GM19455 (cell line): ENCODE data around the gene GLIS2.

Source experiments
- ATAC-seq: cut with Tn5 transposase; IDR thresholded peaks from one replicate; pipeline ENCODE4 v1.9.1; 2021; ENCODE audit not compliant: unreplicated experiment

GLIS2 gene

DNA sequence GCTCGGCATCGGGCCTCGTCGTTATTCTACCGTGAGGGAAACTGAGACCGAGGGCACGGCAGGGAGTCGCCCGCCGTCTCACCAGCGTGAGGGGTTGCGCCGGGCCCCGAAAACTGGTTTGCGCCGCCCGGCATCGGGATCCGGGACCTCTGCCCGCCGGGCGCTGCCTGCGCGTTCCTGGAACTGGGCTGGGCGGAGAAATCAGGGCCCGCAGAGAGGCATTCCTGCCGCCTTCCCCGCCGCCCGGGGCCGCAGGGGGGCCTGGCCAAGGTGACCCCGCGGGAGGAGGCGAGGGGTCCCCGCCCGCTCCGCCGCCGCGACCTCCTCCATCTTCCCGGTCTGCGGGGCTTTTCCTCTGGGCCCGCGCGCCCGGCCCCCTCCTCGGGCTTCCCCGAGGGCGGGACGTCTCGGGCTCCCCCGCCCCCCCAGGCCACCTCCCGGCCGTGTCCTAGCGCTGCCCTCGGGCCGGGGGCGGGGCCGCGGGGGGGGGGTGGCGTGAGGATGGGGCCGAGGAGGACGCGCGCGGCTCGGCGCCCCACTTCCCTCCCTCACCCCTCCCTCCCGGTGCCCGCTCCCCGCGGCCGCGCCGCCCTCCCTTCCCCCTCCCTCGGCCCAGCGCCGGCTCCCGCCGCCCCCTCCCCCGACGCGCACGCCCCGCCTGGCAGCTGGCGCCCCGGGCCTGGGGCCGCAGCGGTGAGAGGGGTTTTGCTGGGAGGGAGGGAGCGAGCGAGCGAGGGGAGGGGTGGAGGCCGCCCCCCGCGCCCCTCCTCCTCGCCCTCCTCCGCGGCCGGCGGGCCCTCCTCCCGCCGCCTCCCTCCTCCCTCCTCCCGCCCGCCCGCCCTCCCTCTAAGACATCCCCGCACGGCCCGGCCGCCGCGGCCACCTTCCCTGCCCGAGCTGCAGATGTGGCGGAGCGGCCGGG, at the start of gene GLIS2:
GLIS2 (plus strand) TSS at position 882 of the 922 bp plus-strand sequence. CDS start 16,214 bp downstream, outside the sequence.
- ATAC-seq = no peak

DNA sequence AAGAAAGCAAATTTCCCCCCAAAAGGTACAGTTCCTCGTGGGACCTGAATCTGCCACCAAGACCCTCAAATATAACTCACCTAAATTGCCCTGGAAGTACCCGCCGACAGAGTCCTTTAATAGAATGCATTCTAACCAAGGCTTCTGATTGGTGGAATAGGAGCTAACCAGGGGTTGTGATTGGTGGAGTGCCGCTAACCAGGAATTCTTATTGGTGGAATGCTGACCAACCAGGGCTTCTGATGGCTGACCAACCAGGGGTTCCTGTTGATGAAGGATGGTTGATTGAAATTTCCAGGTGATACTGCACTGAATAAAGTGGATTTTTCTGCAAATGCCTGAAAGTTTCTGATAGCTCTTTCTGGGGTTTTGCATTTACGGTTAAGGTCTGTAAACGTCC, 49.5 kb upstream of the GLIS2 start:
- no peak for ATAC-seq

DNA sequence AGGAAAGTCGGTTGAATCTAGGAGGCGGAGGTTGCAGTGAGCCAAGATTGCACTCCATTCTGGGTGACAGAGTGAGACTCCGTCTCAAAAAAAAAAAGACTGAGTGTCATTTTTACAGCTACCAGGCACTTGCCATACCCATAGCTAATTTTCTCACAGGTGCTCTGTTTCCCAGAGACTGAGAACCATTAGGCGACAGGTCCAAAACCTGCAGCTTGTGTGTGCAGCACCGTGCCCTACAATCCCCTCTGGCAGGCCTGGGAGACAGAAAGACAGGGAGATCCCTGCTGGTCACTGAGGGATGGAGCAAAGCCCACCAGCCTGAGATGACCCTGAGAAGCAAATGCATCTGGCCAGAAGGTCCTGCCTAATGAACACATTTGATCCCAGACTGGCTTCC, 45.8 kb upstream of the GLIS2 start:
- no peak for ATAC-seq

DNA sequence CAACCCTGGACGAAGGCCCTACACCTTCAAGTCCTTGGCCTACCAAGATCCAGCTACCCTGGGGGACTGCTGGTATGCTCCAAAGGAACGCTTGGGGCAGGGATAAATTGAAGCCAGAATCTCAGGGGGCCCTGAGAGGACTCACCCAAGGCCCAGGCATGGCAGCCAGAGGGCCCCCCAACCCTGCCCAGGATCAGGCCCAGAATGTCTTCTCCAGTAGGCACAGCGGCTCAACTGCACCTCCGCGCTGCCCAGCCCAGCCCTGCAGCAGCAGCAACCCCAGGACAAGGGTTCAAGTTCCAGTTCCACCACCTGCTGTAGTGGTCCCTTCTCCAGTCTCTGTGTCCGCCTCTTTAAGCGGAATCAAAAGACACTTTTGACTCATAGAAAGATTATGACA, 45.3 kb upstream of the GLIS2 start:
- ATAC-seq = no peak

DNA sequence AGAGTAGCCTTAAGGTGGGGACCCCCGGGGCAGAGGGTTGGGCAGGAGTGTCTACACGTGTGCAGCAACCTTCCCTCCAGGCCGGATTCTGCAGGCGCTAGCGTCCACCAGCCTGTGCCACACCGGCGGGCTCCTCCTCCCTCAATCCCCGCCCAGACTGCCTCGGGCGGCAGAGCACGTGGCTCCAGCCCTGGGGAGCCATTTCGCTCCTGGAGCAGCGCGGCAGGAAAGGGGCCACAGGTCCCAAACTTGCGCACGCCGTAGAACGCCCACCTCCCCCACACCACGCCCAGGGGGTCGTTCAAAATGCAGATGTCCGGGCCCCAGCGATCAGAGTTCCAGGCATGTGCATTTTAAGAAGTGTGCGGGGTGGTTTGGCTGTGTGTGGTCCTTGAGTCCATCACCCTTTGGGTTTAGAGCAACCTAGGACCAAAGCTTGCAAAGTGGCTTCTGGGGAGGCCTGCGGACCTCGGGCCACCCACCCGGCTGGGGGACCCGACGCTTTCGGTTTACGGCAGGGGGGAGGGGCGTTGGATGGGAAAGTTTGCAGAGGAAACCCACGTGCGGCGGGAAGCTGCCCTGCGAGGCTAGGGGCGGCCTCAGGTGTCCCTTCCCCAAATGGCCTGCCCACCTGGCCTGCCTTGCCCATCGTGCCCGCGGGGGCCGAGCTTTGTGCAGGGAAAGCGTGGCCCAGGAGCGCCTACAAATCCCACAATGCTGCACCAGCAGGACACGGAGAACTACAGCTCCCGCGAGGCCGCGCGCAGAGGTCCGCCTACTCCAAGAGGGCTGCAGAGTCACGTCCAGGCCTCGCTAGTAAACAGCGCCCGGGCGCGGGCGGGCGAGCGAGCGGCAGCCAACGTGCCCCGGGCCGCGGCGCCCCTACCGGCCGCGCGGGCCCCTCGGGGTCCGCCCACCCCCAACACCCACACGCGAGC, 44.4 kb upstream of the GLIS2 start:
- ATAC-seq = peak; percentile 58

DNA sequence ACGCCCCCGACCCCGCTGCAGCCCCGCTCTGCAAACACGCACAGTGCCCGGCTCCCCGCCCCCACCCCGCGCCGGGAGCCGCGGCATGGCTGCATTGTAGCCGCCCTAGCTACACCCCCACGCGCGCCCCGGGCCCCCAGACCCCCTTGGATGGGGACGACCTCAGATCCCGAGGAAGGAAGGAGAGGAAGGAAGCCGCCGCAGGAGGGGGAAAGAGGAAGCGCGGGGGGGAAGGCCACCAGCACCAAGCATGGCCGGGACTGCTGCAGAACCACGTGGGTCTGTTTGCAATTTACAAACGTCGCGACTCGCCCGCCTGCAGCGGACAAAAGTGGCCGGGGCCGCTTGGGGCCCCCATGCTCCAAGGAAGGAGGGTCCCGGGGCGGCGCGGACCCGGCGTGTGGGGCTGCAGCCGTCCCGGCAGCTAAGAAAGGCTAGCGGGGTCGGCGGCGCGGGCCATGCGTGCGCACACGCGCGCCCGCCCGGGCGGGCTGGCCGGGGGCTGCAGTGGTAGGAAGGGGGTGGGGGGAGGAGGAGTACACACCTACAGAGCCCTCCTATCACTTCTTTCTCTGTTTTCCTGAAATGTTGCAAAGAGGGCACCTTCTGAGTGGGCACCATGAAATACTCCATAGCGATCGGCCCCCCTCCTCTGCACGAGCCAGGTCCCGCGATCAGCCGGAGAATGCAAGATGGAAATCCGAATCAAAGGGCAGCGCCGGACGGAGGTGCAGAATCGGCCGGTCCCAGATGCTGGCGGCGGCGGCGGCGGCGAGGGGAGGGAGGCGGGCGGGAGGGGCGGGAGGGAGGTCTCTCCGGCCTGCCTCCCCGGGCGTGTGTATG, 43.5 kb upstream of the GLIS2 start:
- ATAC-seq = peak; percentile 3

DNA sequence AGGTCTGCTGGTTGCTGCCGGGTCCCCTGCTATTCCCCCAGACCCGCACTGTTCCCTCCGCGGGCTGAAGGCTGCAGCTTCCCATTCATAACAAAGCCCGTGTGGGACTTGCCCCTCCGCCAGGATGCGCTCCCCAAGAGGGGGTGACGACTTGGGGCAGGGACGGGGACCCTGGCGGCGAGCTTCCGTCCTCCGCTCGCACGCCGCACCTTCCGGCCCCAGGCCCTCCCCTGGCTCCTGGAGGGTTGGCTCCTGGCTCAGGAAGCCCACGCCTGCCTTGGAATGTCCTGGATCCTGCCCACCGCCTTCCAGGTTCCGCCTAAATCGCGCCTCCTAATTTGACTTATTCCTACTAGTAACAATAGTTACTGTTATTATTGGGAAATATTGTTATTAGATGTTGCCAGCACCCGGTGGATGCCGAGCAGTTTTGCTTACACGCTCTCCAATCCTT, 42.0 kb upstream of the GLIS2 start:
- no peak for ATAC-seq

DNA sequence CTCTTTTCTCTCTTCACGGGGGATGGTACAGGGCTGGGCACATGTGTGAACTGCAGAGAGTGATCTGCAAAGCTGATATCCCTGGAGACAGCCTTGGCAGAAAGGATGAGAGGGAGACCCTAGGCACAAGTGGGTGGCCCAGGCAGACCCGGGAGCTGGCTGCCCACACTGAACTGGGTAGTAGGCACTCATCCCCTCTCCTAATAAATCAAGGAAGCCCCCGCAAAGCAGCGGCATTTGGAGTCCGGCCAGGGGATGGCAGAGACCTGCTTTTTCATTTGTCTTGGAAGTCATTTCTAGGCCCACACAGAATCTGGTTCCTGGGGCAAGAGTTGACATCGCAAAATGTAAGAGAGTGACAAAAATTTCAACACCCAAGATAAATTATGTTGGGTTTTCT, 40.0 kb upstream of the GLIS2 start:
- no peak for ATAC-seq

DNA sequence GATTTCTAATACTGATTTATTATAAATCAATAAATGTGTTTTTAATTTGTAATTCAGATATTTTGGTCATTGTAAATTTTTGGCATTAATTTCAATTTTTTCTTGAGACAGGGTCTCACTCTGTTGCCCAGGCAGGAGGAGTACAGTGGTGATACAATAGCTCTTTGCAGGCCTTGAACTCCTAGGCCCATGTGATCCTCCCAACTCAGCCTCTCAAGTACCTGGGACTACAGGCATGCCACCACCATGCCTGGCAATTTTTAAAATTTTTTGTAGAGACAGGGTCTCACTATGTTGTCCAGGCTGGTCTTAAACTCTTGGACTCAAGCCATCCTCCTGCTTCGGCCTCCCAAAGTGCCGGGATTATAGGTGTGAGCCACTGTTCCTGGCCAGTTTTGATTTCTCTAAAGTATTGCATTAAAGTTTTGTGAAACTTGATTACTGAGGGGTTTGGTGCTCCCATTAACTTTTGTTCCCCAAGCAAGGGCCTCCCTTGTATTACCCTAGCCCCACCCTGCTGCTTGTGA, 37.8 kb upstream of the GLIS2 start:
- no peak for ATAC-seq

DNA sequence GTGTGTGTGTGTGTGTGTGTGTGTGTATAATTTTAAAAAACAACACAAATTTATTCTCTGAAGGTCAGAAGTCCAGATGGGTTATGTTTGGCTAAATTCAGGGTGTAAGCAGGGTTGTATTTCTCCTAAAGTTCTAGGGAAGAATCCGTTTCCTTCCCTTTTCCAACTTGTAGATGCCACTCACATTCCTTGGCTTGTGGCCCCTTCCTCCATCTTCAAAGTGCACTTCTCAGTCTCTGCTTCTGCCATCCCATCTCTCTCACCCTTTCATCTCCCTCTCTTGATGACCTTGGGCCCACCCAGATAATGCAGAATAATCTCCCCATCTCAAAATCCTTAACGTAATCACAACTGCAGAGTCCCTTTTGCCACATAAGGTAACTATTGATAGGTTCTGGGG, 35.2 kb upstream of the GLIS2 start:
- ATAC-seq = no peak

DNA sequence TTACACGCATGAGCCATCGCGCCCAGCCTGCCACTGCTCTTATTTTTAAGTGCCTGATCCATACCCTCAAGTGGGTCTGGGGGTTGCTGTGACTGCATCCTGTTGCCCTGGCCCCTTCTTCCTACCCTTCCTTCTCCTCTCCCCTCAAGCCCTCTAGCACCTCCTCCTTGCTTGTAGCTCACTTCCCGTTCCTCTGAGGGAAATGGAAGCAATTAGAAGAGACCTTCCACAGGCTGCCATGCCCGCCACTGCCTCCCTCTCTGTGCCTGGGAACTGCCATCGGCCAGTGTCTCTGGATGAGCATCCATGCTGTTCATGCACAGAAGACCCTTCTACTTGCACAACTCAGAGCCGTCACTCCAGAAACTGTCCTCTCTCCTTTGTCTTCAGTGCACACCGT, 32.4 kb upstream of the GLIS2 start:
- ATAC-seq = no peak

DNA sequence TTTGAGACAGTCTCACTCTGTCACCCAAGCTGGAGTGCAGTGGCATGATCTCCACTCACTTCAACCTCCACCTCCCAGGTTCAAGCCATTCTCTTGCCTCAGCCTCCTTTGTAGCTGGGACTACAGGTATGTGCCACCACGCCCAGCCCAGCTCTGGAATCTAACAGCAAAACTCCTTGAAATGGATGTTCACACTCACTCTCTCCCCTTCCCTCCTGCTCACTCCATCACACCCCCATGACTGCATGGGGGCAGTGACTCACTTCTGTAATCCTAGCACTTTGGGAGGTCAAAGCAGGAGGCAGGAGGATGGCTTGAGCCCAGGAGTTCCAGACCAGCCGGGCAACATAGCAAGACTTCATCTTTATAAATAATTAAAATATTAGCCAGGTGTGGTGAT, 31.9 kb upstream of the GLIS2 start:
- no peak for ATAC-seq

DNA sequence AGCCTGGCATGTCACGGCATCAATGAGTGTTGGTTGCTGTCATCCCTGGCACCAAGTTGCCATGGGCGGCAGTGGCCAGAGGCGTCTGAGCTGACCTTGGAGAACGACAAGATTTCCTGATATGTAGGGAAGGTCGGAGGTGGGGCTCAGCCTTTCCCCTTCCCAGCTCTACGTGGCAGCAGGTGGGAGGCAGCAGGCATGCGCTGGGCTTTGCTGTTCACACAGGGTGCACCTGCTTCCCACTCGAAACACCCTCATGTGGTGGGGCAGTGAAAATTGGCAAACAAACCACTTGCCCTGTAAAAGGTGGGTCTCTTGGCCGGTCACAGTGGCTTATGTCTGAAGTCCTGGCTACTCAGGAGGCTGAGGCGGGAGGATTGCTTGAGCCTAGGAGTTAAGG, 30.7 kb upstream of the GLIS2 start:
- ATAC-seq = no peak

DNA sequence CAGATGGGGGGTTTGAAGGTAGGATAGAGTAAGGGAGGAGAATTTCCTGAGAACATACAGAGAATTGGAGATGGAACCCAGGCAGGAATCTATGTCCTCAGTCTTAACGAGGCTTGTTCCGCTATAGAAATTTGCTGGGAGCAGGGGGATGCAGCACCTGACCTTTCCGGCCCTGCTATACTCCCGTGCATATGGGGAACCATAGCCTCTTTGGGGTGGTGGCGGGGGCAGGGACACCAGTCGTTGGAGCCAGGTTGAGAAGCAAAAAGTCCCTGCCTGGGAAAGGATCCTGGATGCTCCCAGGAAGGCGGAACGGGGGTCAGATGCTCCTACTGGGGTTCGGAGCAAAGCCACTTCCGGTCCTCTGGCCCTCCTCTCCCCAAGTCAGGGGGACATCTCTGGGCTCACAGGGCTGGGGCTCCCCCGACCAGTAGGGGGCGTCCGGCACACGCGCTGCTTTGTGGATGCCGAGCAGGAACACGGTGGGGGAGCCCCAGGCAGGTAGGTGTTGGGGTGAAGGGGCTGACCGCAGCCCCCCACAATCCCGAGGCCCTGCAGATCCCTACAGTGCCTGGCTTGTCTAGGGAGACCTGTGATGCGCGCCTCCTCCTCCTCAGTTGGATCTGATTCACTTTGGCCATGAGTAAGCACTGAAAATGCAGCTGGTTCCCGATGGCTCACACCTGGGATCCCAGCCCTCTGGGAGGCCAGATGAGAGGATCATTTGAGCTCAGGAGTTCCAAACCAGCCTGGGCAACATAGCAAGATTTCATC, 27.5 kb upstream of the GLIS2 start:
- ATAC-seq = no peak

DNA sequence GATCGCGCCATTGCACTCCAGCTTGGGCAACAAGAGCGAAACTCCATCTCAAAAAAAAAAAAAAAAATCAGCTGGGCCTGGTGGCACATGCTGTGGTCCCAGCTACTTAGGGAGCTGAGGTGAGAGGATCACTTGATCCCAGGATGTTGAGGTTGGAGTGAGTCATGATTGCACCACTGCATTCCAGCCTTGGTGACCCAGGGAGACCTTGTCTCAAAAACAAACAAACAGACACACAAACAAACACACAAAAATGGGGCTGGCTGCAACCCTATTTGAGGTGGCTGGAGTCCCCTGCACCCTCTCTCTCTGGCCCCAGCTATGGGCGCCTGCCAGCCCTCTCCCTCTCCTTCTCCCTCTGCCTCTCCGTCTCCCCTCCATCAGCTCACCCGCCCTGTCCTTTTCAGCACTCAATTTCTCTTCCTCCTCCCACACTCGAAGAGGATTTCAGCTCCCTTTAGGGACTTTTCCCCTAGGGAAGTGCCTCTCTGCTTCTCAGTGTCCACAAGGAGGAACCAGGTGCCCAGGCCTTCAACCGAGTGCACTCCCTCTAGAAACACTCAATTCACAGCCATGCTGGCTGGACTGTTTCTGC, 25.5 kb upstream of the GLIS2 start:
- no peak for ATAC-seq

DNA sequence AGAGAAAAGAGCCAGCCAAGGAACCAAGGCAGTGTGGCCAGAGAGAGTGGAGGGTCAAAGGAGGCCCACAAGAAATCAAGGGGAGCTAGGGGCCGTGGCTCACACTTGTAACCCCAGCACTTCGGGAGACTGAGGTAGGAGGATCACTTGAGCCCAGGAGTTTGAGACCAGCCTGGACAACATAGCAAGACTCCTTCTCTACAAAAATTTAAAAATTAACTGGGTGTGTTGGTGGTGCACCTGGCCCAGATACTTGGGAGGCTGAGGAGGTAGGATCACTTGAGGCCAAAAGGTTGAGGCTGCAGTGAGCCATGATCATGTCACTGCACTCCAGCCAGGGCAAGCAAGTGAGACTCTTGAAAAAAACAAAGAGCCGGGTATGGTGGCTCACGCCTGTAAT, 24.2 kb upstream of the GLIS2 start:
- no peak for ATAC-seq

DNA sequence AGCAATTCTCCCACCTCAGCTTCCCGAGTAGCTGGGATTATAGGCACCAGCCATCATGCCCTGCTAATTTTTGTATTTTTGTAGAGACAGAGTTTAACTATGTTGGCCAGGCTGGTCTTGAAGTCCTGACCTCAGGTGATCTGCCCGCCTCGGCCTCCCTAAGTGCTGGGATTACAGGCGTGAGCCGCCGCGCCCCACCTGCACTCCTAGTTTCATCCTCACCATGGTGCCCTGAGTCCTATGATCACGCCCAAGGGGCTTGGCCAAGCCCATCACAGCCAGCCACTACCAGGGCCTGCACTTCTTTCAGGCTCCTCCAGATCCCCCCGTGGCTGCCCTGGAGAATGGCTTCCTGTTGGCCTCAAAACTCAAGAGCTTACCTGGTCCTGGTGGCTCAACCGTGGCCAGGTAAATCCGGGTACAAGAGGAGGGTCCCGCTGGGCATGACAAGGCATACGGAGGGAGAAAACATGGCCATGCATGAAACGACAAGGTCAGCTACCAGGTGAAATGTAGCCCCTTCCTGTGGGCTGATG, 22.6 kb upstream of the GLIS2 start:
- ATAC-seq = no peak

DNA sequence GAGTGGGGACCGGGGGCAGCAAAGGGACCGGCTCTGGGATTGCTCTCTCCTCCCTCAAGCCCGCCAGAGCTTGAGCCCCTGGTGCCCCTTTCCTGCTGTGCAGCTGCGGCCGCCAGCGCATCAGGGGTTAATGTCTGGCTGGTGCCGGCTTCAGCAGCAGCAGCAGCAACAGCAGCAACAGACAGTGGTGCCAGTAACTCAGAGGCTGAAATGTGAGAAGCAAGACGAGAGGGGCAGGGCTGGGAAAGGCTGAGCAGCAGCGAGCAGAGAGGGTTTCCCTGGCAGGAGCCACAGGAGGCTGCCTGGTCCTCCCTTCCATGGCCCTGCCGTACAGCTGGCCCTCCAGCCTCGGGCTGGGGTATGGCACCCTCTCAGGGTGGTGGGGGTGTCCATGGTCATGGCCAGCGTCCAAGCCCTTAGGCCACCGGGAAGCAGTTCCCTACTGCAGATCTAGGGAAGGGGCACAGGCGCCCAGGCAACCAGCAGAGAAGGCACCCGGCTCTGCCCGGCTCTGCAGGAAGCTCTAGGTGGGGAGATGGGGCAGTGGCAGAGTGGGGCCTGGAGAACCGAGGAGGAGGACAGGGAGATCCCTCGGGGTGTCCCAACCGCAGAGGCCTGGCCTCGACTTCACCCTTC, 21.9 kb upstream of the GLIS2 start:
- no peak for ATAC-seq

DNA sequence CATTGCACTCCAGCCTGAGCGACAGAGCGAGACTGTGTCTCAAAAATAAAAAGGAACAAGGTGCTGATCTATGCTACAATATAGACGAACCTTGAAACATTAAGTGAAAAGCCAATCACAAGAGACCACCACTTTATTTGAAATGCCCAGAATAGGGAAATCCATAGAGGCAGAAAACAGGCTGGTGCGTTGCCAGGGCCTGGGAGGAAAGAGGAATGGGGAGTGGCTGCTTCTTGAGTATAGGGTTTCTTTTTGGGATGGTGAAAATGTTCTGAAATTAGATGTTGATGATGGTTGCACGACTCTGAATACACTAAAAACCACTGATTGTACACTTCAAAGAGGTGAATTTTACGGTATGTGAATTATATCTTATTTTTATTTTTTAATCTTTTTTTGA, 20.3 kb upstream of the GLIS2 start:
- no peak for ATAC-seq
